ENCODE measurements around the gene UGT3A1. TPM values are rescaled to one million over a fixed set of nuclear protein-coding genes. Genes with fewer than 3 reads are reported as not detected.

UGT3A1 gene, protein sequence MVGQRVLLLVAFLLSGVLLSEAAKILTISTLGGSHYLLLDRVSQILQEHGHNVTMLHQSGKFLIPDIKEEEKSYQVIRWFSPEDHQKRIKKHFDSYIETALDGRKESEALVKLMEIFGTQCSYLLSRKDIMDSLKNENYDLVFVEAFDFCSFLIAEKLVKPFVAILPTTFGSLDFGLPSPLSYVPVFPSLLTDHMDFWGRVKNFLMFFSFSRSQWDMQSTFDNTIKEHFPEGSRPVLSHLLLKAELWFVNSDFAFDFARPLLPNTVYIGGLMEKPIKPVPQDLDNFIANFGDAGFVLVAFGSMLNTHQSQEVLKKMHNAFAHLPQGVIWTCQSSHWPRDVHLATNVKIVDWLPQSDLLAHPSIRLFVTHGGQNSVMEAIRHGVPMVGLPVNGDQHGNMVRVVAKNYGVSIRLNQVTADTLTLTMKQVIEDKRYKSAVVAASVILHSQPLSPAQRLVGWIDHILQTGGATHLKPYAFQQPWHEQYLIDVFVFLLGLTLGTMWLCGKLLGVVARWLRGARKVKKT
- total RNA-seq, result not detected in 2 replicates

DNA sequence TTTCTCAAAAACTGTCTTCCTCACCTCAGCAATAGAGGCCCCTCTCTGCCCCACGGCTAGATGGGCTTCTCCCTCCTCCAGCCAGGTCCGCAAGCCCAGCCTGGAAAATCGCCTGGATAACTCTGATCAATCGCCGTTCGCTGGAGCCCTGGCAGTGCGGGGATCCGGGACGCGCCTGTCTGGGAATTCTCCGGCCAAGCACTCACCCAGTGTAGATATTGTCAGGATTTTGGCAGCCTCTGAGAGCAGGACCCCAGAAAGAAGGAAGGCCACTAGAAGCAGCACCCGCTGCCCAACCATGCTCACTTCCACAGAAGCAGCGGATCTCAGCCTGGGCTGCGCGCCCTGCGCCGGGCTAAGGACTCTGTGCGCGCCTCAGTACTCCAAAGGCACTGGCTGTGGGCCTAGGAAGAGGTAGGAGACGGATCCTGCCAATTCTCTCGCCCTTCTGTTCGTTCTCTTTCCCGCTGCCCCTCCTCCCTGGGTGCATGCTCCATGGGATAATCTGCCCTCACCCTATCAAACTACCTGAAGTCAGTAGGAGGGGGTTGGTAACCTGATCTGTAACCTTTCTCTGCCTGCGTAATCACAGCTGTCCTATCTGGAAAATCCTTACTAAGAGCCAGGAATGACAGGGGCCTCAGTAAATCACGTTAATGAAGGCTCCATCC lies at the start of gene UGT3A1:
Gene UGT3A1, minus strand, starts transcription at position 450 of the 671 bp plus-strand sequence. Its CDS starts 150 bp downstream, at position 300.

DNA sequence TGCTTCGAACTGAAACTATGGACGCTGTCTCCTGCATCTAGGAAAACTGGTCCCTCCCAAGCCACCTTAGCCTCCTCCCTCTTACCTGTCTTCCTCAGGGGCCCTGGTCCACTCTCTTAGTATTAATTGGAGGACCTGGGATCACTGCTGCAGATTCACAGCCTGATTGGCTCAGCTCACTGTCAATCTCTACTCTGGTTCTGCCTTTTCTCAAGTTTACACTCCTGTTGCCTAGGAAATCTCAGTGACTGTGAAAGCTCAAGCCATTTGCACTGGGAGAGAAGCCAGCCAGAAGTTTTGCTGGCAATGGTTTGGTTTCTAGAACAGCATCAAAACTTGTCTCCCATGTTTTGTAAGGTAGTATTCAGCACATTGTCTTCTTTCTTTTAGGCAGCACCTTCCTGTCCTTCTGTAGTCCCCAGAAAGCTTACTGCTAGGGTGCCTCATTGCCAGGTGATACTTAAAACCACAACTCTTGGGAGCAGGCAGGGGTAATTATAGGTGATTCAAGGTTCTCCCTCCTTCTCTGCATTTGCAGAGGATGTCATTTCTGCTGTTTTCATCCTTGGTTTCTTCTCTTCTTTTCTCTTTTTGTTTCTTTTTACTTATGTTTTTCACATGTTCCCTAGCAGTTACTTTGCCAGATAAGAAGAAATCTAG lies 52.5 kb downstream of the UGT3A1 start, which contains the start of gene CAPSL:
Gene CAPSL, minus strand, starts transcription at position 55 of the 660 bp plus-strand sequence. CDS start 17,502 bp downstream, outside the sequence.

Other genes with a start within 250 kb of the UGT3A1 start
- gene IL7R, start 134.5 kb downstream of the UGT3A1 start, total RNA-seq, result 1.6 and 3.2 TPM in 2 replicates
- not detected in 2 replicates for gene CAPSL, start 52.8 kb downstream of the UGT3A1 start, total RNA-seq
- not detected in 2 replicates for gene UGT3A2, start 75.5 kb upstream of the UGT3A1 start, total RNA-seq
- gene LMBRD2, start 160.5 kb upstream of the UGT3A1 start, total RNA-seq, result 6.9 and 15.3 TPM in 2 replicates
- gene SKP2, start 160.7 kb upstream of the UGT3A1 start, total RNA-seq, result 14.3 and 19.6 TPM in 2 replicates

Data from endothelial cell of coronary artery (primary cell).